CD14-positive monocyte (primary cell): ENCODE results near the gene NRG3. TPM values are rescaled to one million over a fixed set of nuclear protein-coding genes. Genes with fewer than 3 reads are reported as not detected.

Source experiments
- DNase-seq, 3 donors: peaks; one replicate each; pipeline ENCODE4 v3.0.0-alpha.2; 2011 to 2022
- H2AFZ ChIP-seq: 2 replicates; pipeline ENCODE4 v1.6.0; 2012; ENCODE audit warnings: mild to moderate bottlenecking, low read depth, low read length, inconsistent platforms; ENCODE audit not compliant: insufficient read depth, poor library complexity, severe bottlenecking
- H3K27ac ChIP-seq, 2 donors: 1 replicate in 1 of 2; 2 replicates in 1 of 2; pipeline ENCODE4 v1.5.1; 2012 to 2013; ENCODE audit warnings: low read length in 2 of 2, control low read depth in 1 of 2, inconsistent platforms in 1 of 2, low read depth in 1 of 2, mild to moderate bottlenecking in 1 of 2
- H3K27me3 ChIP-seq, 2 donors: one replicate each; pipeline versions ENCODE4 v1.6.0 to v1.6.1; 2011 to 2013; ENCODE audit warnings: low read length in 2 of 2; ENCODE audit not compliant: control insufficient read depth in 2 of 2, insufficient read depth in 2 of 2
- H3K36me3 ChIP-seq, 2 donors: replicated peaks in 1 of 2; 1 replicate in 1 of 2; 2 replicates in 1 of 2; pipeline versions ENCODE4 v1.5.1 to v1.6.1; 2012 to 2013; ENCODE audit warnings: low read length in 2 of 2, control low read depth in 1 of 2, inconsistent platforms in 1 of 2, mild to moderate bottlenecking in 1 of 2; ENCODE audit not compliant: insufficient read depth in 2 of 2, control insufficient read depth in 1 of 2
- H3K4me1 ChIP-seq, 2 donors: 1 replicate in 1 of 2; 2 replicates in 1 of 2; pipeline versions ENCODE4 v1.5.1 to v1.6.1; 2012 to 2013; ENCODE audit warnings: low read length in 2 of 2, control low read depth in 1 of 2, inconsistent platforms in 1 of 2, mild to moderate bottlenecking in 1 of 2, moderate library complexity in 1 of 2; ENCODE audit not compliant: insufficient read depth in 2 of 2, control insufficient read depth in 1 of 2
- H3K4me2 ChIP-seq: replicated peaks from 2 replicates; pipeline ENCODE3; 2012; ENCODE audit warnings: low read length, moderate library complexity, mild to moderate bottlenecking; ENCODE audit not compliant: poor library complexity, severe bottlenecking; ENCODE audit errors: extremely low read depth
- H3K4me3 ChIP-seq, 3 experiments: fragments of 200-600 bp in 1 of 3; sonication (generic) in 1 of 3; replicated peaks in 1 of 3; 1 replicate in 2 of 3; 2 replicates in 1 of 3; pipeline ENCODE4 v1.5.1; 2011 to 2013; ENCODE audit warnings: low read length in 3 of 3, mild to moderate bottlenecking in 3 of 3, control low read depth in 2 of 3, low read depth in 2 of 3, inconsistent platforms in 1 of 3, moderate library complexity in 1 of 3
- H3K79me2 ChIP-seq: 2 replicates; pipeline ENCODE4 v1.6.0; 2012; ENCODE audit warnings: mild to moderate bottlenecking, control low read depth, inconsistent platforms, low read length, moderate library complexity; ENCODE audit not compliant: insufficient read depth
- H3K9ac ChIP-seq: 2 replicates; pipeline ENCODE4 v1.6.0; 2017; ENCODE audit warnings: low read length, mild to moderate bottlenecking; ENCODE audit not compliant: insufficient read depth, poor library complexity, severe bottlenecking
- H3K9me3 ChIP-seq, 2 donors: replicated peaks in 1 of 2; 1 replicate in 1 of 2; 2 replicates in 1 of 2; pipeline versions ENCODE4 v1.5.1 to v1.6.1; 2012 to 2013; ENCODE audit warnings: low read length in 2 of 2, control low read depth in 1 of 2; ENCODE audit not compliant: control insufficient read depth in 1 of 2, insufficient read depth in 1 of 2
- H4K20me1 ChIP-seq: 2 replicates; pipeline ENCODE4 v1.6.0; 2012; ENCODE audit warnings: mild to moderate bottlenecking, low read length, control low read depth, moderate library complexity; ENCODE audit not compliant: insufficient read depth
- H3K27ac Mint-ChIP-seq, 7 donors: one replicate each; pipeline ENCODE4 v1.8.0; 2020; ENCODE audit warnings: mild to moderate bottlenecking in 7 of 7, mixed read lengths in 7 of 7, moderate library complexity in 6 of 7, inconsistent platforms in 2 of 7
- H3K27me3 Mint-ChIP-seq, 3 donors: one replicate each; pipeline ENCODE4 v1.8.0; 2021 to 2022; ENCODE audit warnings: low read depth in 3 of 3, mild to moderate bottlenecking in 3 of 3, mixed read lengths in 3 of 3, moderate library complexity in 3 of 3, inconsistent platforms in 1 of 3
- H3K36me3 Mint-ChIP-seq, 2 donors: one replicate each; pipeline ENCODE4 v1.8.0; 2020; ENCODE audit warnings: mixed read lengths in 2 of 2, inconsistent platforms in 1 of 2, mild to moderate bottlenecking in 1 of 2
- H3K4me1 Mint-ChIP-seq: one replicate; pipeline ENCODE4 v1.8.0; 2020; ENCODE audit warnings: mild to moderate bottlenecking, mixed read lengths
- H3K4me3 Mint-ChIP-seq, 2 donors: one replicate each; pipeline ENCODE4 v1.8.0; 2020; ENCODE audit warnings: mild to moderate bottlenecking in 2 of 2, mixed read lengths in 2 of 2, moderate library complexity in 1 of 2
- H3K9me3 Mint-ChIP-seq, 7 donors: one replicate each; pipeline ENCODE4 v1.8.0; 2020 to 2022; ENCODE audit warnings: mixed read lengths in 7 of 7, mild to moderate bottlenecking in 6 of 7, moderate library complexity in 6 of 7, inconsistent platforms in 2 of 7
- CTCF ChIP-seq: fragments of 200-600 bp; IDR thresholded peaks from one replicate; pipeline ENCODE4 v1.8.0; 2022; ENCODE audit warnings: antibody characterized with exemption, mild to moderate bottlenecking
- WGBS: methylation state at CpG from one replicate; pipeline ENCODE4 v1.1.5; 2013; ENCODE audit warnings: missing lambda C conversion rate; ENCODE audit not compliant: insufficient coverage; 5-methylcytosine and 5-hydroxymethylcytosine counted together
- intact Hi-C, 2 donors: fragments of 100-400 bp; cut with micrococcal nuclease; formaldehyde crosslinking; loops; one replicate each; pipeline versions ENCODE4 v1.15.0 to v1.15.1; 2023
- polyA minus RNA-seq: library from RNA; depleted of rRNA, polyadenylated mRNA; stranded (reverse); fragments of >200 nt; gene quantifications from 2 replicates; pipeline ENCODE4 v1.2.3, GENCODE V29; 2012
- polyA plus RNA-seq, 3 donors: library from polyadenylated mRNA; depleted of rRNA in 1 of 3; unstranded in 2 of 3; stranded (reverse) in 1 of 3; fragments of 300-500 nt in 2 of 3; fragments of >200 nt in 1 of 3; fragmentation: Illumina TruSeq in 2 of 3; gene quantifications; 1 replicate in 2 of 3; 2 replicates in 1 of 3; pipeline ENCODE4 v1.2.3, GENCODE V29; 2012 to 2021
- total RNA-seq, 12 experiments: library from RNA in 1 of 12; stranded (reverse) in 1 of 12; fragments of 120-200 nt in 1 of 12; gene quantifications; one replicate each; pipeline ENCODE4 v1.2.4 and lab custom pipeline; 2013 to 2026; ENCODE audit warnings: mixed read lengths in 6 of 12, inconsistent platforms in 1 of 12

Gene NRG3
- total RNA-seq (2013): 0.04 TPM
- polyA plus RNA-seq: not detected
- polyA minus RNA-seq: not detected in 2 replicates
- 0 to 1.5 (median 0) reads per million in 11 experiments for total RNA-seq (lab: John Stamatoyannopoulos, UW)

- Mint-ChIP-seq H3K27me3 (peaks cover 55 to 69% (median 57%) of the 10 kb centered on the region in 3 donors), H3K4me1 (peaks cover 3% of the 10 kb centered on the region), H3K27ac (no peak within 1 kb of the TSS), H3K9me3 (peaks cover 0 to 14% (median 9%) of the 10 kb centered on the region in 7 donors), H3K4me3 (peak within 1 kb of the TSS in 1 of 2 donors; percentile 80), H3K36me3 (peaks cover 3% of the 10 kb centered on the region in 2 donors)
- Histone ChIP-seq H3K9ac (no peak within 1 kb of the TSS), H2AFZ (no peak within 1 kb of the TSS), H3K36me3 (no peaks in the 10 kb centered on the region), H3K79me2 (no peaks in the 10 kb centered on the region), H3K4me3 (no peak within 1 kb of the TSS), H3K4me2 (no peak within 1 kb of the TSS), H4K20me1 (no peaks in the 10 kb centered on the region), H3K4me1 (no peaks in the 10 kb centered on the region), H3K27ac (no peak within 1 kb of the TSS), H3K27me3 (peaks cover 48 to 63% of the 10 kb centered on the region in 2 donors), H3K9me3 (peaks cover 0 to 26% of the 10 kb centered on the region in 2 donors)
- intact Hi-C loops: no loop called here
- DNase-seq: no peak
- no peak for TF ChIP-seq CTCF
- under 1% methylated on average over 73 of the region's 95 CpGs for WGBS
Observed at GRCh38 chr10:81874875-81875466, at the start of gene NRG3. NRG3 (plus strand) TSS chr10:81875194.

- WGBS: 100% methylated on average over 1 of the region's 4 CpGs
Observed at GRCh38 chr10:81828251-81828650, 46.7 kb upstream of the NRG3 start.

More at GRCh38 chr10:81828251-81828650, 46.7 kb upstream of the NRG3 start:
- Mint-ChIP-seq H3K9me3 (no peaks in the 10 kb centered on the region), H3K36me3 (no peaks in the 10 kb centered on the region), H3K4me3 (no peak overlapping the region), H3K27ac (no peak overlapping the region), H3K27me3 (no peaks in the 10 kb centered on the region), H3K4me1 (no peaks in the 10 kb centered on the region)
- no peak overlapping the region for H3K27ac ChIP-seq
- no peaks in the 10 kb centered on the region for H3K27me3 ChIP-seq
- no peaks in the 10 kb centered on the region for H3K4me1 ChIP-seq
- H2AFZ ChIP-seq: no peak overlapping the region
- H3K79me2 ChIP-seq: no peaks in the 10 kb centered on the region
- H3K9ac ChIP-seq: no peak overlapping the region
- H3K4me3 ChIP-seq: no peak overlapping the region
- H3K4me2 ChIP-seq: no peak overlapping the region
- DNase-seq: no peak
- H3K9me3 ChIP-seq: no peaks in the 10 kb centered on the region
- H4K20me1 ChIP-seq: no peaks in the 10 kb centered on the region
- TF ChIP-seq CTCF: no peak
- intact Hi-C loops: no loop called here
- no peaks in the 10 kb centered on the region for H3K36me3 ChIP-seq
